Ovary (tissue), 3 donors: Measurements from ENCODE around the gene HLA-DRB5.

ENCODE experiments used
- EP300 ChIP-seq: sonication (generic); formaldehyde crosslinking; IDR thresholded peaks from one replicate; pipeline ENCODE4 v1.6.1; 2017; ENCODE audit warnings: antibody characterized with exemption
- POLR2A ChIP-seq: fragments of 450-650 bp; IDR thresholded peaks from one replicate; pipeline ENCODE4 v1.6.1; 2017; ENCODE audit warnings: antibody characterized with exemption, mild to moderate bottlenecking, moderate library complexity
- TF ChIP-seq, protein P1 (sequence below), 3 donors: fragments of 450-650 bp in 2 of 3; fragments of 200-600 bp in 1 of 3; IDR thresholded peaks; one replicate each; pipeline versions ENCODE4 v1.5.1 to v1.8.0; 2016 to 2022; ENCODE audit warnings: antibody characterized with exemption in 3 of 3, mild to moderate bottlenecking in 1 of 3
- donor health status: DM: no; HTN: no; CAD: no.

DNA sequence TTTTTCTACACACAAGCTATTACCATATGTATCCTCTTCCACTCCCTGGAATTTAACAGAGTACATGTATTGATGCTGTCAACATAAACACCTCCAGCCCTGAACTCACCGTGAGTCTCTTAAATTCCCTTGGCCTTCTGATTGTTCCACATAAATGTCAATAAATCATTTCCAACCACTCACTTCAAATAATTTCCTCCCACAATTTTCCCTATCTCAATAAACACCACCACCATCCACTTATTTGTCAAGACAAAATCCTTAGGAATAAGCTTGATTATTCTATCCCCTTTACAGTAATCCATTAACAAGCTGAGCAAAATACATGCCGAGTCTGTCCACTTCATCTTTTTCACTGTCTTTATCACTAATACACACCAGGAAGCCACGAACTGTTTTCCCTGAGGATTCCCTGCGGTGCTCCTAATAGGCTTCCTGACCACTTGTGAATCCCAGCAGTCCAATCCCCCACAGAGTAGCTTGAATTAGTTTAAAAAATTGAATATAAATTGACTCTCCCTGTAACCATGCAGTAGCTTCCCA, 40.3 kb upstream of the HLA-DRB5 start:
- TF ChIP-seq, protein P1, sequence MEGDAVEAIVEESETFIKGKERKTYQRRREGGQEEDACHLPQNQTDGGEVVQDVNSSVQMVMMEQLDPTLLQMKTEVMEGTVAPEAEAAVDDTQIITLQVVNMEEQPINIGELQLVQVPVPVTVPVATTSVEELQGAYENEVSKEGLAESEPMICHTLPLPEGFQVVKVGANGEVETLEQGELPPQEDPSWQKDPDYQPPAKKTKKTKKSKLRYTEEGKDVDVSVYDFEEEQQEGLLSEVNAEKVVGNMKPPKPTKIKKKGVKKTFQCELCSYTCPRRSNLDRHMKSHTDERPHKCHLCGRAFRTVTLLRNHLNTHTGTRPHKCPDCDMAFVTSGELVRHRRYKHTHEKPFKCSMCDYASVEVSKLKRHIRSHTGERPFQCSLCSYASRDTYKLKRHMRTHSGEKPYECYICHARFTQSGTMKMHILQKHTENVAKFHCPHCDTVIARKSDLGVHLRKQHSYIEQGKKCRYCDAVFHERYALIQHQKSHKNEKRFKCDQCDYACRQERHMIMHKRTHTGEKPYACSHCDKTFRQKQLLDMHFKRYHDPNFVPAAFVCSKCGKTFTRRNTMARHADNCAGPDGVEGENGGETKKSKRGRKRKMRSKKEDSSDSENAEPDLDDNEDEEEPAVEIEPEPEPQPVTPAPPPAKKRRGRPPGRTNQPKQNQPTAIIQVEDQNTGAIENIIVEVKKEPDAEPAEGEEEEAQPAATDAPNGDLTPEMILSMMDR (IDR thresholded peaks at IDR 0.05) = no peak
- no peak for TF ChIP-seq POLR2A
- TF ChIP-seq EP300 = no peak
